HAP-1 (cell line): ENCODE data around the gene ZNF438.

Experiments
- DNase-seq, 2 experiments: peaks; one replicate each; pipeline ENCODE4 v3.0.0-alpha.2; 2016 to 2020; ENCODE audit warnings: low spot score in 2 of 2
- H3K27me3 ChIP-seq: fragments of 250-450 bp; sonication (Bioruptor Pico); 2 replicates; pipeline ENCODE4 v1.5.1; 2020; ENCODE audit warnings: low read depth, mild to moderate bottlenecking, moderate library complexity
- H3K36me3 ChIP-seq: fragments of 250-450 bp; sonication (Bioruptor Pico); replicated peaks from 2 replicates; pipeline ENCODE4 v1.5.1; 2020; ENCODE audit warnings: mild to moderate bottlenecking
- H3K4me1 ChIP-seq: fragments of 250-450 bp; sonication (Bioruptor Pico); 2 replicates; pipeline ENCODE4 v1.5.1; 2020; ENCODE audit warnings: mild to moderate bottlenecking
- H3K4me3 ChIP-seq: fragments of 250-450 bp; sonication (Bioruptor Pico); 2 replicates; pipeline ENCODE4 v1.5.1; 2020; ENCODE audit warnings: mild to moderate bottlenecking, moderate library complexity
- H3K9me3 ChIP-seq: fragments of 250-450 bp; sonication (Bioruptor Pico); 2 replicates; pipeline ENCODE4 v1.5.1; 2020; ENCODE audit warnings: mild to moderate bottlenecking, moderate library complexity
- in situ Hi-C: fragments of 300-500 bp; cut with MboI; formaldehyde crosslinking; loops from 3 replicates; pipeline ENCODE4 v1.14.3; 2020; ENCODE audit warnings: low sequenced_read_pairs, inconsistent platforms, mixed read lengths

The ZNF438 gene

GRCh38 chr10:30825022-30825421, 206.6 kb downstream of the ZNF438 start:
- H3K36me3 ChIP-seq = no peaks in the 10 kb centered on the region
- H3K4me3 ChIP-seq = no peak overlapping the region
- in situ Hi-C loops = no loop called here
- no peak for DNase-seq
- H3K9me3 ChIP-seq = no peaks in the 10 kb centered on the region
- H3K4me1 ChIP-seq = no peaks in the 10 kb centered on the region
- no peaks in the 10 kb centered on the region for H3K27me3 ChIP-seq

GRCh38 chr10:30823651-30824050, 208.0 kb downstream of the ZNF438 start:
- Histone ChIP-seq H3K4me3 (no peak overlapping the region), H3K36me3 (no peaks in the 10 kb centered on the region), H3K4me1 (no peaks in the 10 kb centered on the region), H3K9me3 (no peaks in the 10 kb centered on the region), H3K27me3 (no peaks in the 10 kb centered on the region)
- DNase-seq = no peak
- in situ Hi-C loops = no loop called here

GRCh38 chr10:30822693-30823465, 208.8 kb downstream of the ZNF438 start:
- Histone ChIP-seq H3K4me1 (no peaks in the 10 kb centered on the region), H3K9me3 (no peaks in the 10 kb centered on the region), H3K36me3 (no peaks in the 10 kb centered on the region), H3K27me3 (no peaks in the 10 kb centered on the region), H3K4me3 (no peak overlapping the region)
- DNase-seq = no peak
- in situ Hi-C loops = no loop called here

GRCh38 chr10:30821994-30822692, 209.5 kb downstream of the ZNF438 start:
- in situ Hi-C loops = no loop called here
- H3K4me1 ChIP-seq = no peaks in the 10 kb centered on the region

GRCh38 chr10:30821261-30821993, 210.2 kb downstream of the ZNF438 start:
- no peak overlapping the region for H3K4me3 ChIP-seq
- H3K36me3 ChIP-seq = no peaks in the 10 kb centered on the region
- H3K27me3 ChIP-seq = no peaks in the 10 kb centered on the region
- H3K9me3 ChIP-seq = no peaks in the 10 kb centered on the region
- no peaks in the 10 kb centered on the region for H3K4me1 ChIP-seq
- in situ Hi-C loops = no loop called here
- no peak for DNase-seq

More at GRCh38 chr10:30821994-30822692, 209.5 kb downstream of the ZNF438 start:
- no peak overlapping the region for H3K4me3 ChIP-seq
- DNase-seq = no peak
- no peaks in the 10 kb centered on the region for H3K9me3 ChIP-seq
- H3K36me3 ChIP-seq = no peaks in the 10 kb centered on the region
- no peaks in the 10 kb centered on the region for H3K27me3 ChIP-seq

- Histone ChIP-seq H3K36me3 (no peaks in the 10 kb centered on the region), H3K4me3 (no peak overlapping the region), H3K27me3 (no peaks in the 10 kb centered on the region), H3K4me1 (no peaks in the 10 kb centered on the region), H3K9me3 (no peaks in the 10 kb centered on the region)
- in situ Hi-C loops = no loop called here
- DNase-seq = no peak
Measured at GRCh38 chr10:30820261-30820991, 211.2 kb downstream of the ZNF438 start.

- Histone ChIP-seq H3K27me3 (no peaks in the 10 kb centered on the region), H3K4me1 (no peaks in the 10 kb centered on the region), H3K9me3 (no peaks in the 10 kb centered on the region), H3K36me3 (no peaks in the 10 kb centered on the region), H3K4me3 (no peak overlapping the region)
- no peak for DNase-seq
- in situ Hi-C loops = no loop called here
Measured at GRCh38 chr10:30819341-30820181, 212.1 kb downstream of the ZNF438 start.

- Histone ChIP-seq H3K36me3 (no peaks in the 10 kb centered on the region), H3K4me3 (no peak overlapping the region), H3K27me3 (no peaks in the 10 kb centered on the region), H3K4me1 (no peaks in the 10 kb centered on the region), H3K9me3 (no peaks in the 10 kb centered on the region)
- in situ Hi-C loops = no loop called here
- DNase-seq = no peak
Measured at GRCh38 chr10:30818854-30819253, 212.8 kb downstream of the ZNF438 start.

- H3K4me1 ChIP-seq = no peaks in the 10 kb centered on the region
- no peak for DNase-seq
- H3K27me3 ChIP-seq = no peaks in the 10 kb centered on the region
- no peak overlapping the region for H3K4me3 ChIP-seq
- H3K9me3 ChIP-seq = no peaks in the 10 kb centered on the region
- in situ Hi-C loops = no loop called here
- H3K36me3 ChIP-seq = no peaks in the 10 kb centered on the region
Measured at GRCh38 chr10:30818010-30818660, 213.5 kb downstream of the ZNF438 start.

GRCh38 chr10:30817541-30817940, 214.1 kb downstream of the ZNF438 start:
- Histone ChIP-seq H3K27me3 (no peaks in the 10 kb centered on the region), H3K36me3 (no peaks in the 10 kb centered on the region), H3K4me3 (no peak overlapping the region), H3K4me1 (no peaks in the 10 kb centered on the region), H3K9me3 (no peaks in the 10 kb centered on the region)
- in situ Hi-C loops = no loop called here
- DNase-seq = no peak

GRCh38 chr10:30816820-30817171, 214.9 kb downstream of the ZNF438 start:
- in situ Hi-C loops = no loop called here
- no peak overlapping the region for H3K4me3 ChIP-seq
- H3K36me3 ChIP-seq = no peaks in the 10 kb centered on the region
- H3K9me3 ChIP-seq = no peaks in the 10 kb centered on the region
- no peaks in the 10 kb centered on the region for H3K27me3 ChIP-seq
- no peaks in the 10 kb centered on the region for H3K4me1 ChIP-seq
- no peak for DNase-seq

- no peak for DNase-seq
- in situ Hi-C loops = no loop called here
- H3K4me1 ChIP-seq = no peaks in the 10 kb centered on the region
Measured at GRCh38 chr10:30816159-30816819, 215.4 kb downstream of the ZNF438 start.

More at GRCh38 chr10:30816159-30816819, 215.4 kb downstream of the ZNF438 start:
- H3K9me3 ChIP-seq = no peaks in the 10 kb centered on the region
- no peaks in the 10 kb centered on the region for H3K27me3 ChIP-seq
- H3K36me3 ChIP-seq = no peaks in the 10 kb centered on the region
- H3K4me3 ChIP-seq = no peak overlapping the region
